LNCAP (cell line): ENCODE data around the gene AMT.

Experiments
- CTCF ChIP-seq: fragments of 450-650 bp; IDR thresholded peaks from 2 replicates; pipeline ENCODE4 v1.5.1; 2017; ENCODE audit warnings: mild to moderate bottlenecking

AMT gene

DNA sequence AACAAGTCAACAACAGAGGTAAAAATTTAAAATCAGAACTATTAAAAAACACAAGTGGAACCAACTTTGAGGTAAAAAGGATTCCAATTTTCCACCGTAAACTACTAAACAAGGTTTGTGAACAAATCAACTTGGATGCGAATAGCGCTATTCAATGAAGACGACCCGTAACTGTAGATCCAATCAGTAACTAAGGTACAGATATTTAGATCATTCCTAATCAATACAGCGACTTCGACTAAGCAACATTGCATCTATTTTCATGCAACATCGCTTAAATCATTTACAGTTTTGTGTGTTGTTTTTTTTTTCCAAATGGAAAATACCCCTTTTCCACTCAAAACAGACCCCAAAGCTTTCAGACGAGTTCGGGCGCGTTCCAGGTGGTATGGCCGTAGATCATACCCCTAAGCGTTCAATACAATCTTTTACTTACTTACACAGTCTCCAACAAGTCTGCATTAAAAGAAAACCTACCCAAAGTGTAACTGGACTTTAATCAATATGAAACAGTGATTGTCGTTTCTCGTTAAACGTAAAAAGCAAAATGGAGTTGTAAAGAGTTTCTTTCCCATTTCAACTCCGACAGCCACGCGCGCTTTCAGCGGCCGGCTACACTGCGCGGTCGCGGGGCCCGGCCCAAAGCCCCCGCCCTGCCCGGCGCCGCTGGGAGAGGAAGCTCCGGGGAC, 11.3 kb downstream of the AMT start:
- TF ChIP-seq CTCF: no peak

DNA sequence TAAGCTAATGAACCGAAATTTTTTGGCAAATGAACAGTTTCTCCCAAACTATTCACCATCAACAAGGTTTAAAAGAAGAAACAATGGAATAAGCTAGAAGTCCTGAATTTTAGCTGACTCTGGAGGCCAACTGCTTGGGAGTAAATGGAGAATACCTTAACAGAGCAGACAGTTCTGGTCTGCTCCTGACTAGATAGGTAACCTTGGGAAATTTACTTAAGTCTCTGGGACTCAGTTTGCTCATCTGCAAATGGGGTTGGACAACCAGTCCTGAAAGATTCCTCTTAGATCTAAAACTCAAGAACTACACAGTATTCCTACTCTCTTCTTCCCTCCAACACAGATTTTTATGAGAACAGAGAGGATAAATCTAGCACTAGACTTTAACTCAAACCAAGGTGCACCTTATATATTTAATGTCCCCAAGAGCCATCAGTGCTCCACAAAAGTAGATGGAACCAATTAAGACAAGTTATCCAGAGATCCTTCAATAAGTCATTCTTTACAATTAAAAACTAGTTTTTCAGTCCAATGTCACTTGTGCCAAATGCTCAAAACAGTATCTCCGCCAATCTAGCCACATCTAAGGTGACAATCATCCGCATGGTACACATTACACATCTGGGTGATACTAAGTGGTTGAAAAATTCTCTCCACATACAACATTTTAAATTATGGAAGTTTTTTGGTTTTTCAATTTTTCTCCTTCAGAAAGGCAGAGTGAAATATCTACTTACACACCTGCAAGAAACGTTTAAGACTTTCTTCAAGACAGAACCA, 12.0 kb downstream of the AMT start:
- TF ChIP-seq CTCF: no peak

DNA sequence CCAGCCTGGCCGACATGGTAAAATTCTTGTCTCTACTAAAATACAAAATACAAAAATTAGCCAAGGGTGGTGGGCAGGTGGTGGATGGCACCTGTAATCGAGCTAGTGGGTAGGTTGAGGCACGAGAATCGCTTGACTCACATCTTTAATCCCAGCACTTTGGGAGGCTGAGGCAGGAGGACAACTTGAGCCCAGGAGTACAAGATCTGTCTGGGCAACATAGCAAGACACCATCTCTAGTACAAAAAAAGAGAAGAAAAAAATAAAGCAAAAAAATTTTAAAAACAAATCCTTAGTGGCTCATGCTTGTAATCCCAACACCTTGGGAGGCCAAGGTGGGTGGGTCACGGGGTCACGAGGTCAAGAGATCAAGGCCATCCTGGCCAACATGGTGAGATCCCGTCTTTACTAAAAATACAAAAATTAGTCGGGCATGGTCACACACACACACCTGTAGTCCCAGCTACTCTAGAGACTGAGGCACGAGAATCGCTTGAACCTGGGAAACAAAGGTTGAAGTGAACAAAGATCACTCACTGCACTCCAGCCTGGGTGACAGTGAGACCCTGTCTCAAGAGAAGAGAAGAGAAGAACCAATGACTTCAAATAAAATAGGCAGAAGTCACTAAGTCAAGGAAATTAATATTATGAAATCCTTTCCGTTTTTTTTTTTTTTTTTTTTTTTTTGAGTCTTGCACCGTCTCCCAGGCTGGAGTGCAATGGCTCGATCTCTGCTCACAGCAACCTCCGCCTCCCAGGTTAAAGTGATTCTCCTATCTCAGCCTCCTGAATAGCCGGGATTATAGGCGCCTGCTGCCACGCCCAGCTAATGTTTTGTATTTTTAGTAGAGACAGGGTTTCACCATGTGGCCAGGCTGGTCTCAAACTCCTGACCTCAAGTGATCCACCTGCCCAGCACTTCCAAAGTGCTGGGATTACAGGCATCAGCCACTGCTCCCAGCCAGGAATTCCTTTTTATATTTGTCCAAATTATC, 15.4 kb downstream of the AMT start:
- no peak for TF ChIP-seq CTCF

DNA sequence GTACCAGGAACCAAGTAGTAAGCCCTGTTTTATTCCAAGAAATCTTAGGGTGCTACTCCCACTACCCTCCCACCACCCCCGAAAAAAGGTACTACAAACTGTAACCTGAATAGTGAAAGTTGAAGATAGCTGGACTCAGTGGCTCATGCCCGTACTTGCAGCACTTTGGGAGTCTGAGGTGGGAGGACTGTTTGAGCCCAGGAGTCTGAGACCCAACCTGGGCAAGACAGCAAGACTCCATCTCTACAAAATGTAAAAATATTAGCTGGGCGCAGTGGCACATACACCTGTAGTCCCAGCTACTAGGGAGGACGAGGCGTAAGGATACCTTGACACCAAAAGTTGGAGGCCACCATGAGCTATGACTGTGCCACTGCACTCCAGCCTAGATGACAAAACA, 18.4 kb downstream of the AMT start:
- TF ChIP-seq CTCF: no peak

- TF ChIP-seq CTCF: no peak
Measured at GRCh38 chr3:49401766-49402165, 20.5 kb downstream of the AMT start.

GRCh38 chr3:49399461-49399860, 22.8 kb downstream of the AMT start:
- no peak for TF ChIP-seq CTCF

DNA sequence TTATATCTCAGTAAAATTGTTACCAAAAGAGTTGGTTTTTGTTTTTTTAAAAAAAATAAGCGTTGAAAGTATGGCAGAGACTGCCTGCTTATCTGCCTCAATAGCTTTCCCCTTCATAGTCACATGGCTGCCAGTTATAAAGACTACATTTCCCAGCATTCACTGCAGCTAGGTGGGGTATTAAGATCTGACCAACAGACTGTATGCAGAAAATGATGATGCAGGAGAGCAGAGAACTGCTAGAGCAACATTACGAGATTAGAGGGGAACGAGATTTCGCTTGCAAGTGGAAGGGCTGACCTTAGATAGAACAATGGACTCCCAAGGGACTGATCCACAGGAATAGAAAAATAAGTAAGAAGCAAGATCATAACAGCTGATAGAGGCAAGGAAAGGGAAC, 24.8 kb downstream of the AMT start:
- no peak for TF ChIP-seq CTCF
